HUES64 (cell line): Measurements from ENCODE around the gene LRRC14B.
"Not testable (repeated sequence)": the region's sequence is repeated elsewhere in the genome, so short reads cannot be mapped to it uniquely, and the experiment has no call there.

Experiments
- H3K27ac ChIP-seq: 2 replicates; pipeline ENCODE4 v1.7.0; 2013; ENCODE audit warnings: low read depth, low read length, inconsistent platforms
- H3K27me3 ChIP-seq: 2 replicates; pipeline ENCODE4 v1.6.1; 2013; ENCODE audit warnings: mild to moderate bottlenecking, low read length; ENCODE audit not compliant: insufficient read depth
- H3K36me3 ChIP-seq: 2 replicates; pipeline ENCODE4 v1.6.1; 2013; ENCODE audit warnings: mild to moderate bottlenecking, low read length; ENCODE audit not compliant: insufficient read depth
- H3K4me1 ChIP-seq: 2 replicates; pipeline ENCODE4 v1.6.1; 2013; ENCODE audit warnings: mild to moderate bottlenecking, low read length, moderate library complexity; ENCODE audit not compliant: insufficient read depth
- H3K4me3 ChIP-seq: 2 replicates; pipeline ENCODE4 v1.5.1; 2013; ENCODE audit warnings: mild to moderate bottlenecking, low read length, moderate library complexity
- H3K9ac ChIP-seq: 2 replicates; pipeline ENCODE4 v1.6.1; 2013; ENCODE audit warnings: mild to moderate bottlenecking, low read depth, low read length
- H3K9me3 ChIP-seq: 2 replicates; pipeline ENCODE4 v1.6.1; 2013; ENCODE audit warnings: low read depth, low read length; ENCODE audit not compliant: insufficient read depth
- WGBS: fragments of 150-250, 120-280 bp; methylation state at CpG from one replicate; pipeline ENCODE4 v1.1.7; 2013; ENCODE audit warnings: missing lambda C conversion rate; 5-methylcytosine and 5-hydroxymethylcytosine counted together

Gene LRRC14B

GRCh38 chr5:203246-203930, 12.1 kb downstream of the LRRC14B start:
- Histone ChIP-seq H3K27ac (no peak overlapping the region), H3K36me3 (peaks cover 27% of the 10 kb centered on the region), H3K9me3 (no peaks in the 10 kb centered on the region), H3K27me3 (no peaks in the 10 kb centered on the region), H3K9ac (no peak overlapping the region), H3K4me1 (peaks cover 12% of the 10 kb centered on the region; the same call in 1 of the 2 replicates), H3K4me3 (no peak overlapping the region)
- WGBS: 94% methylated on average over 26 of the region's 26 CpGs

DNA sequence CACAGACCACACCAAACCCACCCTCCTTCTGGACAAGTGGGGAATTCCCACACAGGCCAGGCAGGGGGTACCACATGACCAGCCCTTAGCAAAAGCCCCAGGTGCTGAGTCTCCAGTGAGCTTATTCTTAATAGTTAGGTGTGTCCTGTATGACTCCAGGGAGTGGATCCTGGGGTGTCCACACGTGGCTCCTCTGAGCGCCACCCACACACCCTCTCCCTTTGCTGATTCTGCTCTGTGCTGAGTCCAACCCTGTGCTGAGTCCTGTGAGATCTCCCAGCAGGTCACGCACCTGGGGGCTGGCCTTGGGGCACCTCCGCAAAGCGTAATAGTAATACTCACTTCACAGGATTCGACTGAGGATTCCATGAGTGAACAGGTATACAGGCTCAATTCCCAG, 12.7 kb downstream of the LRRC14B start:
- no peak overlapping the region for H3K9ac ChIP-seq
- no peak overlapping the region for H3K4me3 ChIP-seq
- peaks cover 12% of the 10 kb centered on the region; the same call in 1 of the 2 replicates for H3K4me1 ChIP-seq
- 78% methylated on average over 6 of the region's 6 CpGs for whole genome bisulfite sequencing
- no peak overlapping the region for H3K27ac ChIP-seq
- no peaks in the 10 kb centered on the region for H3K27me3 ChIP-seq
- no peaks in the 10 kb centered on the region for H3K9me3 ChIP-seq
- peaks cover 27% of the 10 kb centered on the region for H3K36me3 ChIP-seq

DNA sequence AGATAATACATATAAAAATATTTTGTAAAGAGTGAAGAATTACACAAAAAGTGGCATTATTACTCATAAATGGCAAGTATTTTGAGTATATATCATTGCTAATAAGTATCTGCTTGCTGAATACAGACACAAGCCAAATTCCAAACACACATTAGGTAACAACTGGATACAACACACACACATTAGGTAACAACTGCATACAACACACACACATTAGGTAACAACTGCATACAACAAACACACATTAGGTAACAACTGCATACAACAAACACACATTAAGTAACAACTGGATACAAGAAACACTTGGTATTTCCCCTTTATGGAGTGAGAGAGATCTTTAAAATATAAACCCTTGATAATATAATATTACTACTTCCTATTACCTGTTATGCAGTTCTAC, 13.2 kb downstream of the LRRC14B start:
- H3K4me3 ChIP-seq: no peak overlapping the region
- no peak overlapping the region for H3K9ac ChIP-seq
- no peaks in the 10 kb centered on the region for H3K27me3 ChIP-seq
- H3K27ac ChIP-seq: no peak overlapping the region
- peaks cover 12% of the 10 kb centered on the region; the same call in 1 of the 2 replicates for H3K4me1 ChIP-seq
- peaks cover 27% of the 10 kb centered on the region for H3K36me3 ChIP-seq
- H3K9me3 ChIP-seq: no peaks in the 10 kb centered on the region

DNA sequence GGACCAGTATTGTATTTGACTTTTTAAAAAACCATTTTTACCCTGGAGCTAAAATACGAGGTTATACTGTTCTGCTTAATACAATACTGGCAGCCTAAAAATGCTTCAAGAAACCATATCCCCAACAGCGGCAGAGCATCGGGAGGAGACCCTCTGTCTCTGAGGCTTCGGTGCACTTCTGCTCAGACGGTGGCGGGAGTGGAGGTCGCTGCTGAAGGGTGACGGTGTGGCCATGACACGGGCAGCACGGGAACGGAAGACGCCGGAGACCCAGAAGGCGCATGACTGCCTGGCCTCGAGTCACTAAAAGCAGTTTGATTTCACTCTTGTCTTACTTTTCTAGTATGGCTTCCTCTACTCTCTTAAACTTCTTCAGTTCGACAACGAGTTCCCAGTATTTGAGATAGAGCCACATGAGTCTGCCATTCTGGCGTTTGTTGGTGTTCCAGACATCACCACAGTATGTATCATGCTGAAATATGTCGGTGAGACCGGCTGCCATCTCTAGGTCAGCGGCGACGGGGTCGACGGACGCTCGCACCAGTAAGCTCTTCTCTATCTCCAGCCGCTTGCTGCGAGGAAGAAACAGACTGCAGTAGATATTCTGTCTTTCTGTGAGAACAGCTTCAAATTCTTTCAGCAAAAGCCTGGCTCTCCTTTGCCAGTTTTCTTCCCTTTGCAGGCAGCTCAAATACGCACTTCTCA, 13.8 kb downstream of the LRRC14B start:
- WGBS: 95% methylated on average over 30 of the region's 30 CpGs
- no peak overlapping the region for H3K4me3 ChIP-seq
- H3K9me3 ChIP-seq: no peaks in the 10 kb centered on the region
- H3K27me3 ChIP-seq: no peaks in the 10 kb centered on the region
- no peak overlapping the region for H3K27ac ChIP-seq
- H3K36me3 ChIP-seq: peaks cover 27% of the 10 kb centered on the region
- H3K9ac ChIP-seq: no peak overlapping the region
- H3K4me1 ChIP-seq: peaks cover 12% of the 10 kb centered on the region; the same call in 1 of the 2 replicates

DNA sequence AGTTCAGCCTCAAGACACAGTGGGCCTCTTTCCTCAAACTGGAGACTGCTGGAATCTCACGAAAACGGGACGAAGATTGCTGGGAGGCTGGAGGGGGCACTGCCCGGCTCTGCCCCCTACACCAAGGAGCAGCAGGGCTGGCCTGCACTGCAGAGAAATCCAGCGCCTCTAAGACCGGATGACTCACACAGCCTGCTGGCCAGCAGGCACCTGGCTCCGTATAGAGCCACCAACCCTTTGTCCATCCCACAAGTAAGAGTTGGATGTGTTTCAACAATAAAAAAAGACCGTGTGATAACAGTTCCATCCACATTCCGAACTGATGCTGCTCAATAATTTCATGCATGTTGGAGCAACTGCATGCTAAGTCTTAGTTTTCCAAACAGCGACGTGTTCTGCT, 15.1 kb downstream of the LRRC14B start:
- Histone ChIP-seq H3K27ac (no peak overlapping the region), H3K27me3 (no peaks in the 10 kb centered on the region), H3K9ac (no peak overlapping the region), H3K4me1 (peaks cover 12% of the 10 kb centered on the region; the same call in 1 of the 2 replicates), H3K36me3 (peaks cover 27% of the 10 kb centered on the region), H3K4me3 (no peak overlapping the region), H3K9me3 (no peaks in the 10 kb centered on the region)
- WGBS: 96% methylated on average over 11 of the region's 11 CpGs

DNA sequence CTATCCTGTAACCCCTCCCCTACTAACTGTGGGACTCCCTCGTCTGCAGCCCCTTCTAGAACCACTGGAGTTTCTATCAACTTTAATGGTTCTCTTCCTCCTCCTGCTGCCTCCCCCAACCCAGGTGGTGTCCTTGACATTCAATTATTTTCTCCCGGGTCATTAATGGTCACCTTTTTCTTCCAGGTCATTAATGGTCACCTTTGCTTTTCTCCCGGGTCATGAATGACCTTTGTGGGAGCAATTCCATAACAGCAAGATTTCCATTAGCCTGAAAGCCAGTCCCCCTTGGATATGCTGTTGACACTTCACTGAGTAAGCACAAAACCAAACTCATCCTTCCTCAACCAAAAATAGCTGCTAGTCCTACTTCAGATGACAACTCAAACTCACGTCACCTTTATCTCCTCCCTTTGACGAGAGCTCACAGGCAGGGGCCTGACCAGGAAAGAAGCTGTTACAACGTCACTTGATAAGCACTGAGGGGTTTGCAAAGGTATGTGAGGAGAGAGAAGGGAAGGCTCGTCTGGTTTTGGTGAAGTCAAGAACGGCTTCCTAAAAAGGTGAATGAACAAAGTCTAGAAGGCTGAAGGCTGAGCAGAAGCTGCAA, 15.7 kb downstream of the LRRC14B start:
- no peaks in the 10 kb centered on the region for H3K9me3 ChIP-seq
- no peak overlapping the region for H3K27ac ChIP-seq
- 81% methylated on average over 8 of the region's 8 CpGs for WGBS
- no peak overlapping the region for H3K4me3 ChIP-seq
- peaks cover 12% of the 10 kb centered on the region; the same call in 1 of the 2 replicates for H3K4me1 ChIP-seq
- no peaks in the 10 kb centered on the region for H3K27me3 ChIP-seq
- H3K9ac ChIP-seq: no peak overlapping the region
- peaks cover 27% of the 10 kb centered on the region for H3K36me3 ChIP-seq

DNA sequence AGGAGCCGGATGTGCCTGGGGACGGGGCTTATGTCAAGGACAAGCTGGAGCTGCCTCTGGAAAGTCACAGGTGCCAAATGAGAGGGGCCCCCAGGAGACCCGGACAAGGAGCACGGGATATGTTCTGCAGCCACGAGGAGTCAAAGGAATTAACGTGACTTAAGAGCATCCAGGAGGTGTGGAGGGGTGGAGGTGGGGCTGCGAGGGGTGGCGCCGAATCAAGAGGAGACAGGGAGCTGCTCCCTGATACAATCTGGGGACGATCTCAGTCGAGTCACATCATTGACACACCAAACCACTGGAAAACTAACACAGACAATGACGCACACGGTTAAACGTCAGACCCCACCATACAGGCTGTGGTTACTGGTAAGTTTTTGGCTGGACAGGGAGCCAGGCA, 16.3 kb downstream of the LRRC14B start:
- H3K4me3 ChIP-seq: no peak overlapping the region
- no peak overlapping the region for H3K27ac ChIP-seq
- no peaks in the 10 kb centered on the region for H3K9me3 ChIP-seq
- peaks cover 12% of the 10 kb centered on the region; the same call in 1 of the 2 replicates for H3K4me1 ChIP-seq
- H3K9ac ChIP-seq: no peak overlapping the region
- peaks cover 27% of the 10 kb centered on the region for H3K36me3 ChIP-seq
- no peaks in the 10 kb centered on the region for H3K27me3 ChIP-seq
- WGBS: 65% methylated on average over 14 of the region's 14 CpGs

DNA sequence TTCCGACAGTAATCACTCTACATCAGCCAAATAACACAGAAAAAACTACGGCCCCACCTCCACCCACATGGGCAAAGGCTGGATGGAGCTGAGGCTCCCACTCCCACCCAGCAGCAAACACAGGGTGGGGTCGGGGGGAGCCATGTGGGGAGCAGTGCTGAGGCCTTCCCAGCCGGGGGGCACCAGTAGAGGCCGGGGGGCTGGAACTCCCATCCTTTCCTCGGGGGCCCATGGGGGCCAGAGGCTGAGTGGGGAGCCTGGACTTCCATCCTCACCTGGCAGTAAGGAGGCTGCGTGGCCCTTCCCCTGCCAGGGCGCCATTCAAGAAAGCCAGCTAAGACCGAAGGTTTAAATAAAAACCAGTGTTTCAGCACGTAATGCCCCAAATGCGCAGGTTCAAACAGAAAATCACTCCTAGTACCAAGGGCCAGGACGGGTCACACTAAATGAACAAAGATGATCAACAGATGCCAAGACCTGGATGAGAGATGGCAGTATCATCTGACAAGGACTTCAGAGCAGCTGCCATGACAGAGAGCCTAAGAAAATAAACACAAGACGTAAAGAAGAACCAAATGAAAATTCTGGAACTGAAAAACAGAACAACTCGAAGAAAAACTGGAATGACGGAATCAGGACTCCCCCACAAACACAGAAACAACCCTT, 17.3 kb downstream of the LRRC14B start:
- H3K36me3 ChIP-seq: peaks cover 23% of the 10 kb centered on the region
- 94% methylated on average over 15 of the region's 15 CpGs for WGBS
- H3K4me1 ChIP-seq: peaks cover 12% of the 10 kb centered on the region; the same call in 1 of the 2 replicates
- no peak overlapping the region for H3K4me3 ChIP-seq
- H3K27ac ChIP-seq: no peak overlapping the region
- H3K9ac ChIP-seq: no peak overlapping the region
- no peaks in the 10 kb centered on the region for H3K27me3 ChIP-seq
- H3K9me3 ChIP-seq: no peaks in the 10 kb centered on the region

DNA sequence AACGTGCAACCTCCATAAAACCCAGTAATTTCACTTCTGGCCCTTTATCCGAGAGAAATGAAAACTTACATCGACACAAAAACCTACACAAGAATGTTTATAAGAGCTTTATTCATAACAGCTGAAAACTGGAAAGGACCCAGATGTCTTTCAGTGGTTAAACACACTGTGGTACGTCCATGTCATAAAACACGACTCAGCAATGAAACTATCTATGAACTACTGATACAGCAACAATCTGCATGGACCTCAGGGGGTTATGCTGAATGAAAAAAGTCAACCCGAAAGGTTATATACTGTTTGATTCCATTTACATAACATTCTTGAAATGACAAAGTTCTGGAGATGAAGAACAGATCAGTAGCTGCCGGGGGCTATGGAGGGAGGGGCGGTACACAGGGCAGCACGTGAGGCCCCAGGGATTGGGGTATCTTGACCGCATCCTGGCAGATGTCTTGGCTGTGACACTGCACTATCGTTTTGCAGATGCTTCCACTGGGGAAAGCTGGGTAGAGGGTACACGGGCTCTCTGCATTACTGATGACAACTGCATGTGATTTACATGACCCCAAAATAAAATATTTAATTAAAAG, 22.6 kb downstream of the LRRC14B start:
- H3K9ac ChIP-seq: no peak overlapping the region
- H3K27ac ChIP-seq: no peak overlapping the region
- 93% methylated on average over 12 of the region's 12 CpGs for WGBS
- H3K9me3 ChIP-seq: no peaks in the 10 kb centered on the region
- H3K36me3 ChIP-seq: peaks cover 8% of the 10 kb centered on the region; the same call in 1 of the 2 replicates
- H3K4me3 ChIP-seq: no peak overlapping the region
- H3K4me1 ChIP-seq: no peaks in the 10 kb centered on the region; the same call in 1 of the 2 replicates
- H3K27me3 ChIP-seq: no peaks in the 10 kb centered on the region

- H3K9ac ChIP-seq, H3K4me1 ChIP-seq, H3K9me3 ChIP-seq, H3K4me3 ChIP-seq, H3K27ac ChIP-seq, H3K27me3 ChIP-seq, H3K36me3 ChIP-seq: not testable (repeated sequence)
- WGBS: 83% methylated on average over 1 of the region's 2 CpGs
Measured at GRCh38 chr5:215256-215655, 24.0 kb downstream of the LRRC14B start.
